ENCODE data around the gene KRTAP1-5. TPM values are rescaled to one million over a fixed set of nuclear protein-coding genes. Genes with fewer than 3 reads are reported as not detected.
"Not testable (repeated sequence)": the region's sequence is repeated elsewhere in the genome, so short reads cannot be mapped to it uniquely, and the experiment has no call there.

Gene KRTAP1-5
- total and polyA plus RNA-seq, 2 experiments from 2014 or later, result not detected

- no peak for TF ChIP-seq EZH2phosphoT487 (IDR thresholded peaks at IDR 0.05; ENCODE audit: unreplicated experiment)
- TF ChIP-seq CTCF (conservative IDR thresholded peaks at IDR 0.05; ENCODE audit: low read depth in 2 of 2), result no peak
- no peak for TF ChIP-seq CREB1 (CRISPR knock-in tag; IDR thresholded peaks at IDR 0.05; ENCODE audit: low read depth)
- TF ChIP-seq EZH2 (IDR thresholded peaks at IDR 0.05; ENCODE audit: low read depth, unreplicated experiment), result no peak
- TF ChIP-seq NANOG (IDR thresholded peaks at IDR 0.05; ENCODE audit: borderline replicate concordance), result no peak
Observed at GRCh38 chr17:41058741-41059140, 31.7 kb upstream of the KRTAP1-5 start (continued).

GRCh38 chr17:41057547-41057946, 30.5 kb upstream of the KRTAP1-5 start:
- Histone ChIP-seq H3K9me2 (ENCODE audit: insufficient read depth) (no peaks in the 10 kb centered on the region), H3K27me3 (ENCODE audit: insufficient read depth) (no peaks in the 10 kb centered on the region), H3K4me2 (no peak overlapping the region), H2AFZ (no peak overlapping the region), H3K4me3 (no peak overlapping the region), H3K27ac (ENCODE audit: low read depth) (no peak overlapping the region), H3K36me3 (ENCODE audit: insufficient read depth) (no peaks in the 10 kb centered on the region), H3F3A (replicated peaks; ENCODE audit: low read depth) (no peaks in the 10 kb centered on the region), H4K20me1 (replicated peaks; ENCODE audit: insufficient read depth) (no peaks in the 10 kb centered on the region), H3K79me2 (replicated peaks; ENCODE audit: insufficient read depth) (no peaks in the 10 kb centered on the region), H3K4me1 (ENCODE audit: insufficient read depth) (0 out of 2 replicates have a peak, but pooled peaks cover 6% of the 10 kb centered on the region)
- Mint-ChIP-seq H3K9me3 (peaks cover 6% of the 10 kb centered on the region; the same call in 1 of the 3 replicates), H3K27me3 (ENCODE audit: insufficient read depth, low read depth, poor library complexity) (no peaks in the 10 kb centered on the region), H3K27ac (no peak overlapping the region), H3K36me3 (ENCODE audit: low read depth) (0 out of 3 replicates have a peak, but pooled peaks cover 3% of the 10 kb centered on the region), H3K4me3 (no peak overlapping the region), H3K4me1 (peaks cover 6% of the 10 kb centered on the region)
- TF ChIP-seq EZH2phosphoT487 (IDR thresholded peaks at IDR 0.05; ENCODE audit: unreplicated experiment) (no peak), EZH2 (IDR thresholded peaks at IDR 0.05; ENCODE audit: low read depth, unreplicated experiment) (no peak), CREB1 (CRISPR knock-in tag; IDR thresholded peaks at IDR 0.05; ENCODE audit: low read depth) (no peak), ZNF114 (CRISPR knock-in tag; IDR thresholded peaks at IDR 0.05) (no peak), ETS1 (IDR thresholded peaks at IDR 0.05) (no peak), JUNB (IDR thresholded peaks at IDR 0.05; ENCODE audit: unreplicated experiment) (no peak)
- TF ChIP-seq, protein P1, sequence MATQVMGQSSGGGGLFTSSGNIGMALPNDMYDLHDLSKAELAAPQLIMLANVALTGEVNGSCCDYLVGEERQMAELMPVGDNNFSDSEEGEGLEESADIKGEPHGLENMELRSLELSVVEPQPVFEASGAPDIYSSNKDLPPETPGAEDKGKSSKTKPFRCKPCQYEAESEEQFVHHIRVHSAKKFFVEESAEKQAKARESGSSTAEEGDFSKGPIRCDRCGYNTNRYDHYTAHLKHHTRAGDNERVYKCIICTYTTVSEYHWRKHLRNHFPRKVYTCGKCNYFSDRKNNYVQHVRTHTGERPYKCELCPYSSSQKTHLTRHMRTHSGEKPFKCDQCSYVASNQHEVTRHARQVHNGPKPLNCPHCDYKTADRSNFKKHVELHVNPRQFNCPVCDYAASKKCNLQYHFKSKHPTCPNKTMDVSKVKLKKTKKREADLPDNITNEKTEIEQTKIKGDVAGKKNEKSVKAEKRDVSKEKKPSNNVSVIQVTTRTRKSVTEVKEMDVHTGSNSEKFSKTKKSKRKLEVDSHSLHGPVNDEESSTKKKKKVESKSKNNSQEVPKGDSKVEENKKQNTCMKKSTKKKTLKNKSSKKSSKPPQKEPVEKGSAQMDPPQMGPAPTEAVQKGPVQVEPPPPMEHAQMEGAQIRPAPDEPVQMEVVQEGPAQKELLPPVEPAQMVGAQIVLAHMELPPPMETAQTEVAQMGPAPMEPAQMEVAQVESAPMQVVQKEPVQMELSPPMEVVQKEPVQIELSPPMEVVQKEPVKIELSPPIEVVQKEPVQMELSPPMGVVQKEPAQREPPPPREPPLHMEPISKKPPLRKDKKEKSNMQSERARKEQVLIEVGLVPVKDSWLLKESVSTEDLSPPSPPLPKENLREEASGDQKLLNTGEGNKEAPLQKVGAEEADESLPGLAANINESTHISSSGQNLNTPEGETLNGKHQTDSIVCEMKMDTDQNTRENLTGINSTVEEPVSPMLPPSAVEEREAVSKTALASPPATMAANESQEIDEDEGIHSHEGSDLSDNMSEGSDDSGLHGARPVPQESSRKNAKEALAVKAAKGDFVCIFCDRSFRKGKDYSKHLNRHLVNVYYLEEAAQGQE (IDR thresholded peaks at IDR 0.05; ENCODE audit: unreplicated experiment), result no peak
- DNase-seq (ENCODE audit: low spot score) (no peak), ATAC-seq (no peak)

GRCh38 chr17:41055130-41055529, 28.1 kb upstream of the KRTAP1-5 start, which contains the start of gene KRTAP2-2:
KRTAP2-2 (minus strand) TSS chr17:41055230; CDS start chr17:41055211, 19 bp downstream.
- not testable (repeated sequence) for H3K4me1 ChIP-seq (ENCODE audit: insufficient read depth); ATAC-seq

GRCh38 chr17:41054556-41054955, 27.5 kb upstream of the KRTAP1-5 start:
- H3K79me2 ChIP-seq (replicated peaks; ENCODE audit: insufficient read depth); H3K27ac ChIP-seq (ENCODE audit: low read depth); ATAC-seq; H4K20me1 ChIP-seq (replicated peaks; ENCODE audit: insufficient read depth); H3K27me3 ChIP-seq (ENCODE audit: insufficient read depth); H2AFZ ChIP-seq; H3K4me3 ChIP-seq; H3F3A ChIP-seq (replicated peaks; ENCODE audit: low read depth); H3K36me3 Mint-ChIP-seq (ENCODE audit: low read depth); H3K9me3 Mint-ChIP-seq; H3K27me3 Mint-ChIP-seq (ENCODE audit: insufficient read depth, low read depth, poor library complexity); H3K9me2 ChIP-seq (ENCODE audit: insufficient read depth); H3K27ac Mint-ChIP-seq; H3K4me3 Mint-ChIP-seq; H3K36me3 ChIP-seq (ENCODE audit: insufficient read depth); DNase-seq (ENCODE audit: low spot score); H3K4me2 ChIP-seq: not testable (repeated sequence)
- H3K4me1 ChIP-seq (ENCODE audit: insufficient read depth), result peaks cover 13% of the 10 kb centered on the region
- H3K4me1 Mint-ChIP-seq, result peaks cover 14% of the 10 kb centered on the region

More at GRCh38 chr17:41055130-41055529, 28.1 kb upstream of the KRTAP1-5 start, which contains the start of gene KRTAP2-2:
- not testable (repeated sequence) for H3K4me2 ChIP-seq; H3K79me2 ChIP-seq (replicated peaks; ENCODE audit: insufficient read depth); H3K36me3 Mint-ChIP-seq (ENCODE audit: low read depth); H3K9me2 ChIP-seq (ENCODE audit: insufficient read depth); H2AFZ ChIP-seq; H3K9me3 Mint-ChIP-seq; H3F3A ChIP-seq (replicated peaks; ENCODE audit: low read depth); H3K27ac ChIP-seq (ENCODE audit: low read depth); DNase-seq (ENCODE audit: low spot score); H3K27me3 ChIP-seq (ENCODE audit: insufficient read depth); H3K27ac Mint-ChIP-seq; H3K4me3 Mint-ChIP-seq; H4K20me1 ChIP-seq (replicated peaks; ENCODE audit: insufficient read depth); H3K4me3 ChIP-seq; H3K36me3 ChIP-seq (ENCODE audit: insufficient read depth); H3K27me3 Mint-ChIP-seq (ENCODE audit: insufficient read depth, low read depth, poor library complexity)
- H3K4me1 Mint-ChIP-seq, result peaks cover 10% of the 10 kb centered on the region

Data from GM23338 (cell line).